ENCODE data around the gene DDB1.

DDB1 gene

DNA sequence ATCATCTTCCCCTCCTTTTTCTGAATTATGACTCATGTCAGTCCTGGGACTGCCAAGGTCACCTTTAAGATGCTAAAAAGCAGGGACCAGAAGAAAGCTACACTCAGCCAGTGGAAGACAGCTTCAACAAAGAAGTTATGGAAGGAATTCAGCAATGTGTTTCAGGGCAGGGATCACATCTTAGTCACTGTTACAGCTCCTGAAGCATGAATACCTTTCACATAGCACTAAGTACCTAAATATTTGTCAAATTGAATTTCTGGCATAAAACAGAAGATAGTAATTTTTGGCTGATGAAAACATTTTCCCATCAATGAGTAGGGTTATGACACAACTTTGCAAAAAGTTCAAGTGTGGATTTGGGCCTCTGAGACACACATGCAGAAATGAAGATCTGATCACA, 5.2 kb downstream of the DDB1 start:
- ChIA-PET CTCF (interaction anchor here (0.9 to 11.7 kb wide), 12 partner anchors 9 to 74 kb away, joined by 3 to 150 read pairs (median 4); partner anchors contain the start of genes TMEM138 and TMEM216), POLR2A (interaction anchor here (0.9 to 1.0 kb wide), 2 partner anchors 35 to 51 kb away, joined by 3 to 4 read pairs; partner anchors contain the start of gene TMEM138)
- TF ChIP-seq, protein P1, sequence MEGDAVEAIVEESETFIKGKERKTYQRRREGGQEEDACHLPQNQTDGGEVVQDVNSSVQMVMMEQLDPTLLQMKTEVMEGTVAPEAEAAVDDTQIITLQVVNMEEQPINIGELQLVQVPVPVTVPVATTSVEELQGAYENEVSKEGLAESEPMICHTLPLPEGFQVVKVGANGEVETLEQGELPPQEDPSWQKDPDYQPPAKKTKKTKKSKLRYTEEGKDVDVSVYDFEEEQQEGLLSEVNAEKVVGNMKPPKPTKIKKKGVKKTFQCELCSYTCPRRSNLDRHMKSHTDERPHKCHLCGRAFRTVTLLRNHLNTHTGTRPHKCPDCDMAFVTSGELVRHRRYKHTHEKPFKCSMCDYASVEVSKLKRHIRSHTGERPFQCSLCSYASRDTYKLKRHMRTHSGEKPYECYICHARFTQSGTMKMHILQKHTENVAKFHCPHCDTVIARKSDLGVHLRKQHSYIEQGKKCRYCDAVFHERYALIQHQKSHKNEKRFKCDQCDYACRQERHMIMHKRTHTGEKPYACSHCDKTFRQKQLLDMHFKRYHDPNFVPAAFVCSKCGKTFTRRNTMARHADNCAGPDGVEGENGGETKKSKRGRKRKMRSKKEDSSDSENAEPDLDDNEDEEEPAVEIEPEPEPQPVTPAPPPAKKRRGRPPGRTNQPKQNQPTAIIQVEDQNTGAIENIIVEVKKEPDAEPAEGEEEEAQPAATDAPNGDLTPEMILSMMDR (IDR thresholded peaks at IDR 0.05; ENCODE audit: insufficient read depth, low read length, missing control alignments): no peak
- no peak overlapping the region for H3K4me3 ChIP-seq (ENCODE audit: low read depth, low read length)
- peak; percentile 54 for DNase-seq (ENCODE audit: low read depth, low spot score)

DNA sequence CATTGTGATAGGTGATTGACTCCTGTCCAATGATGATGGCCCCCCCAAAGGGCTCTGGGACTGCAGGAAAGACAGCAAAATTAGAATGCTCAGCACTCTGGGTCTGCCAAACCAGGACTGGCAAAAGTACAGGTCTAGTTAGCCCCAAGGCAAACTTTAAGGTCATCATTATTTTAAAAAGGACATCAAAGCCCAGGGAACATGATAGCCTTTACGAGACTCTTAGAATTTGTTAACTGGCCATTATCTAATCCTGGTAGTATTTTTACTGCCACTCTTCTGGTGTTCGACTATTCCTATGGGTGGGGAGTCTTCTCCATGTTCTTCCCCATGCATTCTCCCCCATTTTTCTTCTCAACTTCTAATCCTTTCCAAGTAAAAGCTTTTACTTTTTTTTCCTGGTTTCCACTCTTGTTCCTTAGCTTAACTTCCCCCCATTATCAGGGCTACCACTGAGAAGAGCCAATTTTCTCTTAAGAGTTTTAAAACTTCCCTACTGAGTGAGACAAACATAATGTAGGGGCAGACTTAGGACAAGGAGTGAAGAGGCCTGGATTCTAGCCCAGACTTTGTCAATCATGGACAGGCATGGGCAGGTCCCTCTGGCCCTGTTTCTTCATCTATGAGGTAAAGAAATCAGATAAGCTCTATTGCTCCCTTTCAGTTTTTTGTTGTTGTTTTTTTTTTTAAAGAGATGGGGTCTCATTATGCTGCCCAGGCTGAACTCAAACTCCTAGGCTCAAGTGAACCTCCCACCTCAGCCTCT, 7.1 kb downstream of the DDB1 start:
- H3K4me3 ChIP-seq (ENCODE audit: low read depth, low read length): no peak overlapping the region
- POLR2A ChIA-PET: no interaction called here
- CTCF ChIA-PET: interaction anchor here (1.3 to 11.7 kb wide), 3 partner anchors 11 to 71 kb away, joined by 4 to 150 read pairs (median 5); no protein-coding TSS in a partner anchor
- DNase-seq (ENCODE audit: low read depth, low spot score): no peak
- TF ChIP-seq, protein P1 (IDR thresholded peaks at IDR 0.05; ENCODE audit: insufficient read depth, low read length, missing control alignments): no peak

DNA sequence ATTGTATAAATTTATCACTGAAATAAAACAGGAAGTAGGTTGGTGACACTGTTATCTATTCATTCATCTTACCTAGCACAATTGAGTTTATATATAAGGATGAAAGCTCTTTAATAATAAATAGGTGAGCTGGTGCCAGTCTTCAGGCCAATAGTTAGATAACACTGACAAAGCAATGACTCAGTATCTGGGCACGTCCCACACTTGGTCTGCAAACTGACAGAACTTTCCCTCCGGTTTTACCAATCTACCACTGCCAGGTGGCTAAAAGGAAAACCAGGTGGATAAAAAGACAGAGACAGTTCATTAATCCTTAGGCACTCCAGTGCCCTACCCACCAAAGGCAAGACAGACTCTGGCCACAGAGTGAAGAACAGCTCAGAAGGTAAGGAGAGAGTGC, 17.6 kb downstream of the DDB1 start:
- ChIA-PET CTCF (interaction anchor here (0.9 to 1.7 kb wide), 6 partner anchors 8 to 61 kb away, joined by 3 to 6 read pairs (median 3); no protein-coding TSS in a partner anchor), POLR2A (no interaction called here)

DNA sequence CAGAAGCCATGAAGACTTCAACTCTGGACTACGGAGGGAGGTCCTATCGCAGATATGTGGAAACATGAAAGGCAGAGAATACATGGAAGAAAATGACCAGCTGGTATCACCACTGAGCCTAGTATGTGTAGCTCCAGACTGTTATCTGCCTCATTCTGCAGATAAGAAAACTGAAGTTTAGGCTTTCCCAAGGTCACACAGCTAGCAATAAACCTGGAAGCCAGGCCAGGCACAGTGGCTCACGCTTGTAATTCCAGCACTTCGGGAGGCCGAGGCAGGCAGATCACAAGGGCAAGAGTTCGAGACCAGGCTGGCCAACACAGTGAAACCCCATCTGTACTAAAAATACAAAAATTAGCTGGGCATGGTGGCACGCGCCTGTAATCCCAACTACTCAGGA, 22.2 kb downstream of the DDB1 start:
- no peak for DNase-seq (ENCODE audit: low read depth, low spot score)
- TF ChIP-seq, protein P1 (IDR thresholded peaks at IDR 0.05; ENCODE audit: insufficient read depth, low read length, missing control alignments): no peak

More for the DNA sequence above, 17.6 kb downstream of the DDB1 start:
- TF ChIP-seq, protein P1 (IDR thresholded peaks at IDR 0.05; ENCODE audit: insufficient read depth, low read length, missing control alignments): no peak
- no peak overlapping the region for H3K4me3 ChIP-seq (ENCODE audit: low read depth, low read length)
- no peak for DNase-seq (ENCODE audit: low read depth, low spot score)

GRCh38 chr11:61309739-61310138, 23.2 kb downstream of the DDB1 start:
- TF ChIP-seq, protein P1 (IDR thresholded peaks at IDR 0.05; ENCODE audit: insufficient read depth, low read length, missing control alignments): no peak
- H3K4me3 ChIP-seq (ENCODE audit: low read depth, low read length): no peak overlapping the region
- no peak for DNase-seq (ENCODE audit: low read depth, low spot score)
- ChIA-PET CTCF (interaction anchor here (0.5 to 2.3 kb wide), 4 partner anchors 11 to 76 kb away, joined by 3 to 8 read pairs (median 4); no protein-coding TSS in a partner anchor), POLR2A (no interaction called here)

More for the DNA sequence above, 22.2 kb downstream of the DDB1 start:
- ChIA-PET CTCF (interaction anchor here (1.0 to 1.1 kb wide), 2 partner anchors 17 to 21 kb away, joined by 3 read pairs; no protein-coding TSS in a partner anchor), POLR2A (no interaction called here)
- no peak overlapping the region for H3K4me3 ChIP-seq (ENCODE audit: low read depth, low read length)

DNA sequence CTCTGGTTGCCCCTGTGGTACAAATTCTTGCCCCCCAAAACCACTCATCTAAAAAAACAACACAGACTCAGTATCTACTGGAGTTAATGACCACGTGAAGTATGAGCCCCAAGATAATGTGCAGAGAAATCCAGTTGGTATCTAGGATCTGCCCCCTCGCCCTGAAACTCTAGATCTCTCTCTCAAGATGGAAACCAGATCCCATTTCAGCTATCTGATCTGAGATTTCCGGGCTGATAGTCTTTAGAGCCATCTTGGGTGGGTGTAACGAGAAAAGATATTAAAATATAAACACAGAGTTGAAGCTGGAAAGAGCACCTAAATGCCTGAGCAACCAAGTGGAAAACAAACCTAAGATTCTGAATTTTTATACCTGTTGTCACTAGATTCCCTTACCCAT, 23.8 kb downstream of the DDB1 start:
- CTCF ChIA-PET: interaction anchor here (0.8 to 2.3 kb wide), 3 partner anchors 10 to 76 kb away, joined by 3 to 8 read pairs (median 6); no protein-coding TSS in a partner anchor
- H3K4me3 ChIP-seq (ENCODE audit: low read depth, low read length): no peak overlapping the region
- POLR2A ChIA-PET: no interaction called here
- TF ChIP-seq, protein P1 (IDR thresholded peaks at IDR 0.05; ENCODE audit: insufficient read depth, low read length, missing control alignments): no peak
- no peak for DNase-seq (ENCODE audit: low read depth, low spot score)

Data from AG04449 (cell line).